ENCODE results near the gene SASH3.
"Not testable (repeated sequence)": the region's sequence is repeated elsewhere in the genome, so short reads cannot be mapped to it uniquely, and the experiment has no call there.

SASH3 gene

GRCh38 chrX:129779747-129780146 is at the start of gene SASH3:
Gene SASH3 (plus strand): TSS chrX:129779949. CDS start chrX:129780098, 149 bp downstream.
- DNase-seq, result peak; percentile 71

GRCh38 chrX:129731228-129731627 is 48.5 kb upstream of the SASH3 start:
- DNase-seq, result no peak

- no peak for DNase-seq
Measured at GRCh38 chrX:129732857-129733256, 46.9 kb upstream of the SASH3 start.

GRCh38 chrX:129733335-129733734 is 46.4 kb upstream of the SASH3 start:
- no peak for DNase-seq

- no peak for DNase-seq
Measured at GRCh38 chrX:129736491-129736890, 43.3 kb upstream of the SASH3 start.

GRCh38 chrX:129737916-129738315 is 41.8 kb upstream of the SASH3 start:
- DNase-seq, result no peak

GRCh38 chrX:129738466-129739308 is 41.1 kb upstream of the SASH3 start, which contains the start of gene XPNPEP2:
Gene XPNPEP2 (plus strand): TSS chrX:129738979. CDS start chrX:129739214, 235 bp downstream.
- no peak for DNase-seq

- no peak for DNase-seq
Measured at GRCh38 chrX:129739578-129739977, 40.2 kb upstream of the SASH3 start.

- DNase-seq, result no peak
Measured at GRCh38 chrX:129741880-129742758, 37.6 kb upstream of the SASH3 start.

- DNase-seq, result not testable (repeated sequence)
Measured at GRCh38 chrX:129742759-129743152, 37.0 kb upstream of the SASH3 start.

GRCh38 chrX:129743821-129744220 is 35.9 kb upstream of the SASH3 start:
- no peak for DNase-seq

GRCh38 chrX:129744861-129745321 is 34.9 kb upstream of the SASH3 start:
- DNase-seq, result no peak

- DNase-seq, result no peak
Measured at GRCh38 chrX:129746557-129747470, 32.9 kb upstream of the SASH3 start.

- no peak for DNase-seq
Measured at GRCh38 chrX:129747533-129747932, 32.2 kb upstream of the SASH3 start.

GRCh38 chrX:129748305-129748704 is 31.4 kb upstream of the SASH3 start:
- DNase-seq, result no peak

GRCh38 chrX:129749069-129749468 is 30.7 kb upstream of the SASH3 start:
- no peak for DNase-seq

- no peak for DNase-seq
Measured at GRCh38 chrX:129750971-129751370, 28.8 kb upstream of the SASH3 start.

GRCh38 chrX:129754056-129755024 is 25.4 kb upstream of the SASH3 start:
- DNase-seq, result peak; percentile 35

GRCh38 chrX:129755779-129756650 is 23.7 kb upstream of the SASH3 start:
- peak; percentile 28 for DNase-seq

- DNase-seq, result peak; percentile 68
Measured at GRCh38 chrX:129759576-129760061, 20.1 kb upstream of the SASH3 start.

All from activated CD4-positive, alpha-beta T cell treated with anti-CD3 and anti-CD28 coated beads for 48 hours (primary cell).